Renal cortical epithelial cell (primary cell): ENCODE measurements around the gene MS4A8. TPM values are rescaled to one million over a fixed set of nuclear protein-coding genes. Genes with fewer than 3 reads are reported as not detected.
"Not testable (repeated sequence)": the region's sequence is repeated elsewhere in the genome, so short reads cannot be mapped to it uniquely, and the experiment has no call there.

Experiments
- DNase-seq: peaks from one replicate; pipeline ENCODE4 v3.0.0-alpha.2; 2011; ENCODE audit warnings: low read depth
- total RNA-seq: library from RNA; depleted of rRNA; stranded (reverse); fragments of >200 nt; gene quantifications from 2 replicates; pipeline ENCODE4 v1.2.3, GENCODE V29; 2014

MS4A8 gene
- total RNA-seq = not detected in 2 replicates

- DNase-seq = no peak
Measured at GRCh38 chr11:60699284-60699691, at the start of gene MS4A8. Gene MS4A8, plus strand, starts transcription at chr11:60699612. Its CDS starts 1,249 bp downstream, at chr11:60700861.

DNA sequence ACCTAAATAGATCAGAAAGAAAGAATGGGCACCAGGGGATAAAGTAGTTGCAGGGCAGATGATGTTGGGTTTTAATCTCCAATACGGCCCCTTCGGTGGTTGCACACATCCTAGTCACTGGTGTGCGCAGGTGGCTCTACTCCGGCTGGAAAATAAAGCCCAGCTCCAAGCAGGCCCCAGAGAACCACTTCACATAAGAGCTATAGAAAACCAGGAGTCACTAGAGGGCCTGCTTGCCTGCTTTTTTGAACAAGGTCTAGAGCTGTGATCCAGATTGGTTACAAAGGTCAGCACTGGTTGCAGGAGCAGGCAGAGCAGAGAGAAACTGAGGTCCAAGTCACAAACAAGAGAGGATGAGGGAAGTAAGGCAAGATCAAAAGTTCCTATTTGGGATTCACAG, 41.5 kb upstream of the MS4A8 start:
- DNase-seq = no peak

- no peak for DNase-seq
Measured at GRCh38 chr11:60658409-60658808, 41.0 kb upstream of the MS4A8 start.

GRCh38 chr11:60672255-60672654, 27.2 kb upstream of the MS4A8 start:
- no peak for DNase-seq

DNA sequence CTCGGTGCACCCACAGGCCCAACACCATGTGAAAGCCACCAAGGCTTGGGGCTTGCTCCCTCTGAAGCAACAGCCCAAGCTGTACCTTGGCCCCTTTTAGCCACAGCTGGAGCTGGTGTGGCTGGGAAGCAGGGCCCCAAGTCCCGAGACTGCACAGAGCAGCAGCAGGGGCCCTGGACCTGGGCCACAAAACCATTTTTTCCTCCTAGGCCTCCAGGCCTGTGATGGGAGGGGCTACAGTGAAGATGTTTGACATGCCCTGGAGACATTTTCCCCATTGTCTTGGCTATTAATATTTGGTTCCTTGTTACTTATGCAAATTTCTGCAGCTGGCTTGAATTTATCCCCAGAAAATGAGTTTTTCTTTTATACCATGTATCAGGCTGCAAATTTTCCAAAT, 21.2 kb upstream of the MS4A8 start:
- DNase-seq = not testable (repeated sequence)

DNA sequence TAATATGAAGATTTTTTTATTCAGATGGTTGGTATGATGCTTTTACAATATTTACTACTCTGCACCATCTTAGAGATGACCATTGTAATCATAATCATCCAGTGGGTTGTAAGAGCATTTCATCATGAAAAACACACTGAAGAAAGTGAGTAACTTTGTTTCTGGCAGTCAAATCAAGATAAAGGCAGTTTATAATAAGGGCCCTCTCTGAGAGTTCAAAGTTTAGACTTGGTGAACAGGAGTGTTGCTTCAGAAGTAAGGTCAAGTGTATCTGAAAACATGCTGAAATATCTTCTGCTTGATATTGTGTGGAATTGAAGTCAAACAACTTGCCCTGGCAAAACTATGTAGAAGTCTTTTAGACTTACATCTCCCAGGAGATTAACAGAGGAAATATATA, 19.5 kb upstream of the MS4A8 start:
- DNase-seq = no peak

GRCh38 chr11:60680455-60681119, 18.8 kb upstream of the MS4A8 start:
- DNase-seq = no peak

- DNase-seq = not testable (repeated sequence)
Measured at GRCh38 chr11:60684541-60684848, 14.9 kb upstream of the MS4A8 start.

- DNase-seq = no peak
Measured at GRCh38 chr11:60691661-60692060, 7.8 kb upstream of the MS4A8 start.

- no peak for DNase-seq
Measured at GRCh38 chr11:60699936-60700335, 524 bp downstream of the MS4A8 start.

GRCh38 chr11:60700689-60701468, 1.5 kb downstream of the MS4A8 start:
- DNase-seq = no peak

- no peak for DNase-seq
Measured at GRCh38 chr11:60701469-60701818, 2.0 kb downstream of the MS4A8 start.

- DNase-seq = no peak
Measured at GRCh38 chr11:60703374-60703773, 4.0 kb downstream of the MS4A8 start.

GRCh38 chr11:60705895-60706294, 6.5 kb downstream of the MS4A8 start:
- no peak for DNase-seq

DNA sequence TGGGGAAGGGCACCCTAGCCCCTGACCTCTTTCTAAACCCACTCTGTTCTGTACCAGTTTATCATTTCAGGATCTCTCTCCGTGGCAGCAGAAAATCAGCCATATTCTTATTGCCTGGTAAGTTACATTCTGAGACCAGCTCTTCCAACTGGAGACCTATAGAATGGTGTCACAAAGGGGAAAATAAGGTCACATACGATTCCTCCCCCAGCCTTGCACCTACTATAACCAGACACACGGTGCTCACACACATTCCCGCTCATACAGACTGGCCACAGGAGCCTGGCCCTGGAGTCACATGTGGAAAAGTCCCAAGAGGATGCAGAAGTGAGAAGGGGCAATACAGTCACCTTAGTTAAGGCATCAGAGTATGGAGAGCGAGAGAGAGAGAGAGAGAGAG, 7.5 kb downstream of the MS4A8 start:
- no peak for DNase-seq

DNA sequence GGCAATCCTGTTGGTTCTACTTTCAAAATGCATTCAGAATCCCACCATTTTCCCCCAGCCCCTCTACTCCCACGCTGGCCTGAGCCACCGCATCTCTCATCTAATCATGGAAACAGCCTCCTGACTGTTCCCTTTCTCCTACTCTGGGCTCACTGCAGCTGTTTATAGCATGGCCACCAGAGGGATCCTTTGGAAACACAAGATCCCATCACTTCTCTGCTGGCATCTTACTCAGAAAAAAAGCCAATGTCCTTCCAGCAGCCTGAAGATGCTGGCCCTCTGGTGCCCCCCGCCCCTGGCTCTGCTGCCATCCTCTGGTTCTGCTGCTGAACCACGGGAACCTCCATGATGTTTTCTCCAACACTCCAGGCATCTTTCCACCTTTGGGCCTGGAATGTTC, 11.1 kb downstream of the MS4A8 start:
- no peak for DNase-seq

GRCh38 chr11:60711276-60711675, 11.9 kb downstream of the MS4A8 start:
- DNase-seq = no peak

GRCh38 chr11:60713423-60713822, 14.0 kb downstream of the MS4A8 start:
- DNase-seq = not testable (repeated sequence)

GRCh38 chr11:60717956-60718355, 18.5 kb downstream of the MS4A8 start:
- DNase-seq = no peak

DNA sequence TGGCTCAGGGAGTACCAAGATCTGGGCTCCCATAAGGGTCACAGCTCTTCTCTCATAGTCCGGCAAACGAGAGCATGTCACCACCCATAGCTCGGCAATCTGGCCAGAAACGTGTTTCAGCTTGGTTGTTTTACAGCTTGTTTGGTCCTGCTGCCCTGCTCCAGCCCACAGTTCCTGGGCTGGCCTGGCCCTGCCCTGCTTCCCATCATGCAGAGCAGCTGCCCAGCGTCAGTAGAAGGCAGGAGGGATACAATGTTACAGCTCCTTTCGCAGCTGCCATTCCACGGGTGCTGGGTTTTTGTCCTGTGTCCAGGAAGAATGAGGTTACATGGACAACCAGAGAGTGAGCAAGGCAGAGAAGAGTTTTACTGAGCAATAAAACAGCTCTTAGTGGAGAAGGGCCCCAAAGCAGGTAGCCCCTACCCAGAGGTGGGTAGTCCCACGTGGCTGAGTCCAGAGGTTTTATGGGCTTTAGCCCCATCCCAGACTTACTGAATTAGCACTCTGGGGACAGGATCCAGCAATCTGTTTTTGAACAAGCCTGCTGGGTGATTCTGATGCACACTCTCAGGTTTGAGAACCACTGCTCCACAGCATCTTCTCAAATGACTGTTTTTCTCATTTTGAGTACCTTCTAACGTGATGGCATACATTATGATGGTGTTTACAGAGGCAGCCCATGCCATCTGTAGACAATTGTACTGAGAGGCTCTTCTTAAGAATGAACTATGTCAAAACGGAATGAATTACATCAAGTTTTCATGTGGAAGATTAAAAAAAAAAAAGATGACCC, 19.3 kb downstream of the MS4A8 start:
- DNase-seq = no peak

DNA sequence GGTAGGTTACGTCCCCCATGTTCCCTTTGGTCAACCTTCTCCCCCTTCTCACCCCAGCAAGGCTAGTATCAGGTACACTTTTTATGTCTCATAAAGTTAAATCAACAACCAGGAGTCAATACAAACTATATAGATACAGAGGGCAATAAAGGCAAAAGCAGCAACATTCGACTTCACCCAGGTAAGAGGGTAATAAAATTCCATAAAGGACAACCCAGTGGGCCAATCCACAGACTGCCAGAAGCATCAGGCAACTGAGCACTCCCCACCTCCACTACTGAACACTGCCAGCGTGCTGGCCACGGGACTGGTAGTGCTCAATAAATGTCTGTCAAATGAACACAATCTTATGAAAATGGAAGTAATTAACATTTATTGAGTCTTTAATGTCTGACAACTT, 20.0 kb downstream of the MS4A8 start:
- DNase-seq = no peak

GRCh38 chr11:60720460-60720859, 21.0 kb downstream of the MS4A8 start:
- no peak for DNase-seq

DNA sequence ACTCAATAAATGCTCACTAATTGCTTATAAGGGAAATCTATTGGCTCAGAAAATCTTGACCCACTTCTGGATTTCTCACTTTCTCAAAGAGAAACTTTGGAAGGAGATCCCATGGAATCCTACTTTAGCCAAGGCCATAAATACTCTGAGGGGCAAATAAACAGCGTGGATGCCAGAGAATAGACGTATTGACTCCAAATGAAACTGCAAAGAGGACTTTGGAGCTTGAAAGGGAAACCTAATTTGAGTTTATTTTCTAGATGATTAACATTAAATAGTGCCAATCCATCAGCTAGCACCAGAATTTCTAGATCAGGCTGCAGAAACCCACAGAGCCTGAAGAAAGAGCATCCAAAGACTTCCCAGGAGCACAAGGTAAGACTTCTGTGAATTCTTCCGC, 25.0 kb downstream of the MS4A8 start, which contains the start of gene MS4A18:
TSS of gene MS4A18 (plus strand) at position 301 of the 400 bp plus-strand sequence.
- DNase-seq = no peak
